Fibroblast of villous mesenchyme (primary cell): Measurements from ENCODE around the gene MICAL3. TPM values are rescaled to one million over a fixed set of nuclear protein-coding genes. Genes with fewer than 3 reads are reported as not detected.

Experiments used
- DNase-seq: peaks from one replicate; pipeline ENCODE4 v3.0.0-alpha.2; 2010; ENCODE audit warnings: low read depth
- H3K4me3 ChIP-seq: 2 replicates; pipeline ENCODE4 v1.5.1; 2011; ENCODE audit warnings: low read depth, mild to moderate bottlenecking, low read length
- total RNA-seq: library from RNA; depleted of rRNA; stranded (reverse); fragments of >200 nt; gene quantifications from 2 replicates; pipeline ENCODE4 v1.2.3, GENCODE V29; 2012
- TF ChIP-seq, protein P1 (sequence below): IDR thresholded peaks from 2 replicates; pipeline ENCODE4 v1.5.1; 2012; ENCODE audit warnings: low read depth, mild to moderate bottlenecking, low read length; ENCODE audit not compliant: insufficient read depth

MICAL3 gene
- total RNA-seq, 1 donor: 39.7 TPM

DNA sequence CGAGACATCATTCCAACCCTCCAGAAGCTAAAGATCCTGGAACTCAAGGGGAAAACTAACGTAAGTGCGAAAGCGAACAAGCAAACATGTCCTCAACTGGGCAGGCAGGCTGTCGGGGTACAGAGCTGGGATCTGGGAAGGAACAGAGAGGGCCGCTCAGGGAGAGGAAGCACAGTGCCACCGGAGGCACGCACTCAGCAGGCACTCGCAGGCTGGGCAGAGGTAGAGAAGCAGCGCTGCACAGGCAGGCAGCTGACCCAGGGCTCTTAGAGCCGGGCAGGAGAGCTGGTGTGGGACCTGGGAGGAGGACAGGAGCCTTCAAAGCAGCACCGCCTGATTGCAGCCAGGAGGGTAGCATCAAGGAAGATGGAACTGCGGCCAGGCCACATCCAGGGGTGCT is 62.2 kb downstream of the MICAL3 start:
- no peak for DNase-seq
- no peak overlapping the region for H3K4me3 ChIP-seq
- TF ChIP-seq, protein P1, sequence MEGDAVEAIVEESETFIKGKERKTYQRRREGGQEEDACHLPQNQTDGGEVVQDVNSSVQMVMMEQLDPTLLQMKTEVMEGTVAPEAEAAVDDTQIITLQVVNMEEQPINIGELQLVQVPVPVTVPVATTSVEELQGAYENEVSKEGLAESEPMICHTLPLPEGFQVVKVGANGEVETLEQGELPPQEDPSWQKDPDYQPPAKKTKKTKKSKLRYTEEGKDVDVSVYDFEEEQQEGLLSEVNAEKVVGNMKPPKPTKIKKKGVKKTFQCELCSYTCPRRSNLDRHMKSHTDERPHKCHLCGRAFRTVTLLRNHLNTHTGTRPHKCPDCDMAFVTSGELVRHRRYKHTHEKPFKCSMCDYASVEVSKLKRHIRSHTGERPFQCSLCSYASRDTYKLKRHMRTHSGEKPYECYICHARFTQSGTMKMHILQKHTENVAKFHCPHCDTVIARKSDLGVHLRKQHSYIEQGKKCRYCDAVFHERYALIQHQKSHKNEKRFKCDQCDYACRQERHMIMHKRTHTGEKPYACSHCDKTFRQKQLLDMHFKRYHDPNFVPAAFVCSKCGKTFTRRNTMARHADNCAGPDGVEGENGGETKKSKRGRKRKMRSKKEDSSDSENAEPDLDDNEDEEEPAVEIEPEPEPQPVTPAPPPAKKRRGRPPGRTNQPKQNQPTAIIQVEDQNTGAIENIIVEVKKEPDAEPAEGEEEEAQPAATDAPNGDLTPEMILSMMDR: no peak

DNA sequence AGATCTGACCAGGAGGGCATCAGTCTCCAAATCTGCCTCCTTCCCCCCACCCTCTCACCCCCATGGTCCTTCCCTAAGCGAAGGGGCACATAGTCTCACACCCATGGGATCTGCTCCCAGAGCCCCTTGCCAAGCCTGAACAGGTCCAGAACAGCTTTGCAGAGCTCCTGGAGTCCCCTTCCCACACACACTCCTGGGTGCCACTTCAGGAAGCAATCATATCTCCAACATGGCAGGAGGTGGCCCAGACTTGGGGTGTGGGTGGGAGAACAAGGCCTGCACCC is 63.0 kb downstream of the MICAL3 start:
- TF ChIP-seq, protein P1: no peak

DNA sequence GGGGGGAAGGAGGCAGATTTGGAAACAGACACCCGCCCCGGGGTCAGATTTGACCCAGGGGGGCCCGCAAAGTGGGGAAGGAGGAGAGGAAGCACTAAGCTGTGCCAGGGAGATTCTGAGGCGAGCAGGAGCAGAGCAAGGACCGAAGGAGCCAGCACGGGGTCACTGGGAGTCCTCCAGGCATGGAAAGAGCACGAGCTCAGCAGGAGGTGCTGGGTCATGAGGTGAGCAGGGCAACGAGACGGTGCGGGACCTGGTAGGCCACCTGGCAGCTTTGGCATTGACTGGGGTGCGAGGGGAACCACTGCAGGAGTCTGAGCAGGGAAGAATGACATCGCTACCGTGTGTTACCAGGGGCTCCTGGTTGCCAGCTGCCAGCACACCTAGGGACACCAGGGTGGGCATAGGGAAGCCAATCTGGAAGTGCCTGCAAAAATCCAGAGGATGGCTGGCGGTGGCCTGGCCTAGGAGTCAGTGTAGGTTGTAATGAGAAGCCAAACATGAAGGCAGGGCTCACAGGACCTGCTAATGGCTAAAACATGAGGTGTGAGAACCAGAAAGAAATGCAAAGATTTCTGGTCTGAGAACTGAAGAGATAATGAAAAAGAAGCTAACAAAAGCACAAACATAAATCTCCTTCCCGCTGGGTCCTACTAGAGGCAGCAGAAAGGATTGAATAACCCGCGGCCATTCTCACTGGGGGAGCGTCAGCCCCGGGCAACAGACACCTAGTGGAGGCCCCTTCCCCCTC is 63.5 kb downstream of the MICAL3 start:
- no peak for DNase-seq
- H3K4me3 ChIP-seq: no peak overlapping the region
- TF ChIP-seq, protein P1: no peak

More for the DNA sequence above, 63.0 kb downstream of the MICAL3 start:
- no peak overlapping the region for H3K4me3 ChIP-seq
- DNase-seq: no peak

DNA sequence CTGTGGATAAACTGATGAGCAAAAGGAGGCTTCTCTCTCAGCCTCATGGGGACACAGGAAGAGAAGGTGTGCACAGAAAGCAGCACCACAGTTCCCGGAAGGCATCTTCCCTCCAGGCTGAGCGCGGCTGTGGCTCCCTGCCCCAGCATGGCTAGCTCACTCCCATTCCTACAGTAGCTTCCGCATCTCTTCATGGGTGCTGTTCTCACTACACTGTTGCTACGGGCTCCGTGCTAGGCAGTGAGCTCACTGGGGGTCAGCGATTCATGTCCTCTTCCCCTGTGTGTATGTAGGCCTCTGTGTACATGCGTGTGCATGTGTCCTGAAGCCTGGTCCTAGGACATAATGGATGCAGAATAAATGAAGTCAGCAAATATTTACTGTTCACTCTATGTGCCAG is 64.3 kb downstream of the MICAL3 start:
- H3K4me3 ChIP-seq: no peak overlapping the region
- no peak for DNase-seq
- TF ChIP-seq, protein P1: no peak

DNA sequence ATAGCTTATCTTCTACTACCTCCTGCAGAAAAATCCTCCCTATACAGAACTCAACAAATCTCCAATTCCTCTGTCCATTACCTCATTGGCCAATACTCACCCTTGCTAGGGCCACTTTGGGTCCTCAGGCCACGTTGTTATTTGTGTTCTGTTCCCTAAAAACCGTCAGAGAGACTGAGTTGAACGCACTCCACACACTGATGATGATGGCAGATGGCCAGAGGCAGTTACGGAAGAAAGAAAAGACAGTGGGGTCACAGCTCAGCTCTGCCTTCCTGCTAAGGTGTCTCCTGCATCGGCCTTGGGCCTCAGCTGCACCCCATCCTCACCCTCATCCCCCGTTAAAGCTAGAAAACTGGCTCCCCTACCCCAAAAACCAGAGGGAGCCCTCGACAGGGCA is 66.2 kb downstream of the MICAL3 start:
- DNase-seq: no peak
- no peak overlapping the region for H3K4me3 ChIP-seq
- TF ChIP-seq, protein P1: no peak

DNA sequence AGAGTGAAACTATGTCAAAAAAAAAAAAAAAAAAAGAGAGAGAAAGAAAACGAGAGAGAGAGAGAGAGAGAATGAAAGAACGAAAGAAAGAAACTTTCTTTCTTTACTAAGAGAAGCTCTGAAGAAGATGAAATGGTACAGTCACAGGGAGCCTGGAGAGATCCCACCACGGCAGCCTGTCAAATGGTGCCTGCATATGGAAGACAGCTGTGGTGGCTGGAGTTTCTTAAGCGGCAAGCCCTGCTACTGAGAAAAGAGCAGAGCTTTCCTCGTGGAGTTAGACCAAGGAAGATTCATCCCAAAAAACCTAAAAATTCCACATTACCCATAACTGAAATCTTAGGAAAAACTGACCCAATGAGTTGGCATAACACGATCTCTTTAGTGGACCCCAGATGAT is 66.7 kb downstream of the MICAL3 start:
- no peak overlapping the region for H3K4me3 ChIP-seq
- DNase-seq: peak; percentile 72

More for the DNA sequence above, 66.7 kb downstream of the MICAL3 start:
- TF ChIP-seq, protein P1: no peak
